C1 segment of cervical spinal cord (tissue), 14 donors: ENCODE results near the gene LYRM1.
"Not testable (repeated sequence)": the region's sequence is repeated elsewhere in the genome, so short reads cannot be mapped to it uniquely, and the experiment has no call there.

Experiments
- DNase-seq, 14 donors: peaks; one replicate each; lab custom pipeline; 2025; lab: John Stamatoyannopoulos, UW

Gene LYRM1

DNA sequence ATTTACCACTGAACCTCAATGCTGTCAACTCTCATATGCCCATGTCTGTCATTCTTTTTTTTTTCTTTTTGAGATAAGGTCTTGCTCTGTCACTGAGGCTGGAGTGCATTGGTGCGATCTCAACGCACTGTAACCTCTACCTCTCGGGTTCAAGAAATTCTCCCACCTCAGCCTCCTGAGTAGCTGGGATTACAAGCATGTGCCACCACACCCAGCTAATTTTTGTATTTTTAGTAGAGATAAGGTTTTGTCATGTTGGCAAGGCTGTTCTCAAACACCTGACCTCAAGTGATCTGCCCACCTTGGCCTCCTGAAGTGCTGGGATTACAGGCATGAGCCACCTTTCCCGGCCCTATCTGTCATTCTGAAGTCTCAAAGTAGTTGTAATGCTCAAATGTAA is 72.6 kb downstream of the LYRM1 start:
- not testable (repeated sequence) for DNase-seq
